Neural cell (in vitro differentiated cells): ENCODE measurements around the gene DTWD1.

Source experiments
- EP300 ChIP-seq: fragments of 450-650 bp; conservative IDR thresholded peaks from 2 replicates; pipeline ENCODE4 v1.6.1; 2014; ENCODE audit warnings: antibody characterized with exemption, mild to moderate bottlenecking, moderate library complexity; ENCODE audit not compliant: poor library complexity, severe bottlenecking
- EZH2 ChIP-seq: fragments of 200-600, 300-800 bp; shearing (Covaris generic), sonication (generic); IDR thresholded peaks from 2 replicates; pipeline ENCODE4 v1.6.1; 2014; ENCODE audit warnings: antibody characterized with exemption, low read length, borderline replicate concordance, mild to moderate bottlenecking; ENCODE audit not compliant: insufficient read depth, poor library complexity, severe bottlenecking

DNA sequence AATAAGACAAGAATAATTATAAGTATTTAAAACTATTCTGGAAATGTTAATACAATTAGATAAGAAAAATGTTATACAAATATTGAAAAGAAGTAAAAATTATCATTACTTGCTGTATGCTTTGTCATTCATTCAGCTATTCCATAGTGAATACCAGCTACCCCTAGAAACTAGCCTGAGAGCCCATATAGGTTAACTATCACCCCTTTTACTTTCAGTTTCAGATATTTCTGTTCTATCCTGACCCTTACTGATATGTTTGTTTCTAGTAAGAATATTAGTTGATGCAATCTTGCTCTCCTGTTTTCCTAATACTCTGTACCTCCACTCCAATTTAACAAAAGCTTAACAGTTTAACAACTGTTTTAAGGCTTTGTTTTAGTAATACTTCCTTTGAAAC, 31.8 kb upstream of the DTWD1 start:
- TF ChIP-seq EZH2 (no peak), EP300 (no peak)
